Thoracic aorta (tissue), 2 donors: ENCODE data around the gene OR4C5. TPM values are rescaled to one million over a fixed set of nuclear protein-coding genes. Genes with fewer than 3 reads are reported as not detected.
"Not testable (repeated sequence)": the region's sequence is repeated elsewhere in the genome, so short reads cannot be mapped to it uniquely, and the experiment has no call there.

Experiments used
- ATAC-seq: fragments of 150-250 bp; one replicate; pipeline ENCODE4 v1.8.0; 2017; ENCODE audit warnings: low read depth; ENCODE audit not compliant: insufficient number of reproducible peaks, low FRiP score
- DNase-seq: peaks from one replicate; pipeline ENCODE4 v3.0.0-alpha.2; 2020; ENCODE audit warnings: low spot score
- H3K27ac ChIP-seq, 2 donors: fragments of 200-600 bp; sonication (generic); 1 replicate in 1 of 2; 2 replicates in 1 of 2; pipeline ENCODE4 v1.5.1; 2016; ENCODE audit warnings: mild to moderate bottlenecking in 2 of 2, moderate library complexity in 2 of 2
- H3K27me3 ChIP-seq: fragments of 200-600 bp; sonication (generic); replicated peaks from 2 replicates; pipeline ENCODE4 v1.6.0; 2016; ENCODE audit warnings: mild to moderate bottlenecking; ENCODE audit not compliant: insufficient read depth
- H3K36me3 ChIP-seq: fragments of 200-600 bp; sonication (generic); one replicate; pipeline ENCODE4 v1.5.1; 2016
- H3K4me1 ChIP-seq, 2 donors: fragments of 200-600 bp; sonication (generic); 1 replicate in 1 of 2; 2 replicates in 1 of 2; pipeline versions ENCODE4 v1.5.1 to v1.6.0; 2016; ENCODE audit warnings: low read depth in 2 of 2, mild to moderate bottlenecking in 1 of 2; ENCODE audit not compliant: control insufficient read depth in 1 of 2
- H3K4me3 ChIP-seq: fragments of 200-600 bp; sonication (generic); 2 replicates; pipeline ENCODE4 v1.5.1; 2016; ENCODE audit warnings: mild to moderate bottlenecking
- H3K9me3 ChIP-seq: fragments of 200-600 bp; sonication (generic); 2 replicates; pipeline ENCODE4 v1.5.1; 2016
- CTCF ChIP-seq: fragments of 200-600 bp; sonication (generic); IDR thresholded peaks from one replicate; pipeline ENCODE4 v1.5.1; 2019; ENCODE audit warnings: antibody characterized with exemption
- total RNA-seq, 2 donors: library from RNA; depleted of rRNA; stranded (reverse); fragments of >200 nt; gene quantifications; one replicate each; pipeline versions ENCODE4 v1.1.0 to v1.2.3, GENCODE V29; 2016

Gene OR4C5
- total RNA-seq, 2 donors from 2014 or later: not detected

- H3K36me3 ChIP-seq: no peaks in the 10 kb centered on the region
- no peaks in the 10 kb centered on the region for H3K27me3 ChIP-seq
- no peak overlapping the region for H3K4me3 ChIP-seq
- no peak overlapping the region for H3K27ac ChIP-seq
- no peak for DNase-seq
- no peaks in the 10 kb centered on the region for H3K4me1 ChIP-seq
- no peaks in the 10 kb centered on the region for H3K9me3 ChIP-seq
- no peak for TF ChIP-seq CTCF
- no peak for ATAC-seq
Measured at GRCh38 chr11:48341466-48341865, 24.8 kb downstream of the OR4C5 start.

GRCh38 chr11:48324620-48325019 lies 41.6 kb downstream of the OR4C5 start, which contains the start of gene OR4C3:
OR4C3 (plus strand) TSS chr11:48324920; CDS start chr11:48325022, 102 bp downstream.
- not testable (repeated sequence) for H3K4me1 ChIP-seq, H3K27me3 ChIP-seq, ATAC-seq, H3K36me3 ChIP-seq, H3K4me3 ChIP-seq, H3K27ac ChIP-seq, H3K9me3 ChIP-seq, DNase-seq

GRCh38 chr11:48319813-48320212 lies 46.5 kb downstream of the OR4C5 start:
- not testable (repeated sequence) for H3K9me3 ChIP-seq, H3K27me3 ChIP-seq, DNase-seq, ATAC-seq, H3K4me3 ChIP-seq, H3K36me3 ChIP-seq, H3K27ac ChIP-seq, H3K4me1 ChIP-seq

Other genes starting within 250 kb of the OR4C5 start
- gene OR4B1, start 149.7 kb downstream of the OR4C5 start, total RNA-seq: not detected
- gene OR4X2, start 121.4 kb downstream of the OR4C5 start, total RNA-seq: not detected
- gene OR4X1, start 102.6 kb downstream of the OR4C5 start, total RNA-seq: not detected
- not detected for gene OR4S1, start 60.2 kb downstream of the OR4C5 start, total RNA-seq
- gene OR4C3, start 41.5 kb downstream of the OR4C5 start, total RNA-seq: not detected
- gene OR4A47, start 122.3 kb upstream of the OR4C5 start, total RNA-seq: not detected